ENCODE data around the gene PPEF1. TPM values are rescaled to one million over a fixed set of nuclear protein-coding genes. Genes with fewer than 3 reads are reported as not detected.
A peak's percentile ranks its signal among the peaks of the same experiment; 100 is the strongest.
"Not testable (repeated sequence)": the region's sequence is repeated elsewhere in the genome, so short reads cannot be mapped to it uniquely, and the experiment has no call there.

The PPEF1 gene
- total RNA-seq, 1 donor from 2014 or later = 0.78 TPM

- DNase-seq (ENCODE audit: low spot score in 2 of 2, unreplicated experiment in 2 of 2) = no peak
- H3K4me1 Mint-ChIP-seq = no peaks in the 10 kb centered on the region
- H3K36me3 Mint-ChIP-seq = peaks cover 2% of the 10 kb centered on the region
- H3K27ac Mint-ChIP-seq = no peak overlapping the region
- peaks cover 35% of the 10 kb centered on the region for H3K9me3 Mint-ChIP-seq
- H3K4me3 Mint-ChIP-seq = no peak overlapping the region
- TF ChIP-seq, protein P1, sequence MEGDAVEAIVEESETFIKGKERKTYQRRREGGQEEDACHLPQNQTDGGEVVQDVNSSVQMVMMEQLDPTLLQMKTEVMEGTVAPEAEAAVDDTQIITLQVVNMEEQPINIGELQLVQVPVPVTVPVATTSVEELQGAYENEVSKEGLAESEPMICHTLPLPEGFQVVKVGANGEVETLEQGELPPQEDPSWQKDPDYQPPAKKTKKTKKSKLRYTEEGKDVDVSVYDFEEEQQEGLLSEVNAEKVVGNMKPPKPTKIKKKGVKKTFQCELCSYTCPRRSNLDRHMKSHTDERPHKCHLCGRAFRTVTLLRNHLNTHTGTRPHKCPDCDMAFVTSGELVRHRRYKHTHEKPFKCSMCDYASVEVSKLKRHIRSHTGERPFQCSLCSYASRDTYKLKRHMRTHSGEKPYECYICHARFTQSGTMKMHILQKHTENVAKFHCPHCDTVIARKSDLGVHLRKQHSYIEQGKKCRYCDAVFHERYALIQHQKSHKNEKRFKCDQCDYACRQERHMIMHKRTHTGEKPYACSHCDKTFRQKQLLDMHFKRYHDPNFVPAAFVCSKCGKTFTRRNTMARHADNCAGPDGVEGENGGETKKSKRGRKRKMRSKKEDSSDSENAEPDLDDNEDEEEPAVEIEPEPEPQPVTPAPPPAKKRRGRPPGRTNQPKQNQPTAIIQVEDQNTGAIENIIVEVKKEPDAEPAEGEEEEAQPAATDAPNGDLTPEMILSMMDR (IDR thresholded peaks at IDR 0.05; ENCODE audit: unreplicated experiment) = no peak
- no peaks in the 10 kb centered on the region for H3K27me3 Mint-ChIP-seq (ENCODE audit: low read depth)
Observed at GRCh38 chrX:18810416-18810815, 103.0 kb downstream of the PPEF1 start.

DNA sequence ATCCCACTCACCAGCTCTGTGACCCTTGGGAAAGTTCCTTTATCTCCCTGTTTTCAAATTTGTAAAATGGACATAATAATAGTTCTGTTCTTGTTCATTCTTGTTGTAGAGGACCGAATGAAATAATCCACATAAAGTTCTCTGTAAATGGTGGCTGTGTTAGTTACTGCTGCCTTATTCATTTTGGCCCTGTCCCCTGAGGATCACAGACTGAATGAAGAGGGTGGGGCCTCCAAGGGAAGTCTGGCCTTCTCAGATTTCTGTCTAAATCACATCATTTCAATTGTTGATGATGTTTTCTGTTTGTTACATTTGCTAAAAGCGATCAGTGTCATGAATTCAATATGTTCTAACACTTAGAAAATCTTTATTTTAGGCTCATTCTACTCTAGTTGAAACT lies 117.9 kb downstream of the PPEF1 start:
- peaks cover 33% of the 10 kb centered on the region for H3K9me3 Mint-ChIP-seq
- peaks cover 1% of the 10 kb centered on the region for H3K4me1 Mint-ChIP-seq
- DNase-seq (ENCODE audit: low spot score in 2 of 2, unreplicated experiment in 2 of 2) = no peak
- H3K36me3 Mint-ChIP-seq = no peaks in the 10 kb centered on the region
- H3K27ac Mint-ChIP-seq = no peak overlapping the region
- no peak overlapping the region for H3K4me3 Mint-ChIP-seq
- no peaks in the 10 kb centered on the region for H3K27me3 Mint-ChIP-seq (ENCODE audit: low read depth)
- TF ChIP-seq, protein P1 (IDR thresholded peaks at IDR 0.05; ENCODE audit: unreplicated experiment) = no peak

DNA sequence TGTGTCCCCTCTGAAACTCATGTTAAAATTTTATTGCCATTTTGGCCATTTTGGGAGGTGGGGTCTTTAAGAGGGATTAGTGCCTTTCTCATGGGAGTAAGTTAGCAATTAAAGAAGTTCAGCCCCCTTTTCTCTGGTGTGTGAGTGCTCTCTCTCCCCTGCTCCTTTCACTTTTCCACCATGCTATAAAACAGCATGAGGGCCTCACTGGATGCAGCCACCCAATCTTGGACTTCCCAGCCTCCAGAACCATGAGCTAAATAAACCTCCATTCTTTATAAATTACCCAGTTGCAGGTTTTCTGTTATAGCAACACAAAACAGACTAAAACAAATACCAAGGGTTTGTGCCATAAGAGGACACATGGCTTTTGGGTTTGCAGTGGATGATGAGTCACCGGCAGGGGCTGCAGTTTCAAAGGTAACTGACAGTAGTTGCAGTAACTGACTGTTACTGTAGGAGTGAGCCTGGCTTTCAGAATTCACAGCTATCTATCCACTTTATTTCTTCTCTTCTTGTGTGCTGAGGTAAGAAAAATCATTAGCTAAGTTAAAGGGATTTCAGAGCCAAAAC lies 121.5 kb downstream of the PPEF1 start:
- H3K36me3 Mint-ChIP-seq = no peaks in the 10 kb centered on the region
- H3K27ac Mint-ChIP-seq = no peak overlapping the region
- TF ChIP-seq, protein P1 (IDR thresholded peaks at IDR 0.05; ENCODE audit: unreplicated experiment) = no peak
- H3K4me1 Mint-ChIP-seq = peaks cover 2% of the 10 kb centered on the region
- H3K9me3 Mint-ChIP-seq = peaks cover 34% of the 10 kb centered on the region
- H3K27me3 Mint-ChIP-seq (ENCODE audit: low read depth) = no peaks in the 10 kb centered on the region
- no peak for DNase-seq (ENCODE audit: low spot score in 2 of 2, unreplicated experiment in 2 of 2)
- H3K4me3 Mint-ChIP-seq = no peak overlapping the region

GRCh38 chrX:18833071-18833731 lies 125.8 kb downstream of the PPEF1 start:
- Mint-ChIP-seq H3K27ac (no peak overlapping the region), H3K27me3 (ENCODE audit: low read depth) (no peaks in the 10 kb centered on the region), H3K36me3 (no peaks in the 10 kb centered on the region), H3K4me3 (no peak overlapping the region), H3K9me3 (peaks cover 31% of the 10 kb centered on the region), H3K4me1 (peaks cover 2% of the 10 kb centered on the region)
- TF ChIP-seq, protein P1 (IDR thresholded peaks at IDR 0.05; ENCODE audit: unreplicated experiment) = no peak
- DNase-seq (ENCODE audit: low spot score in 2 of 2, unreplicated experiment in 2 of 2) = no peak

DNA sequence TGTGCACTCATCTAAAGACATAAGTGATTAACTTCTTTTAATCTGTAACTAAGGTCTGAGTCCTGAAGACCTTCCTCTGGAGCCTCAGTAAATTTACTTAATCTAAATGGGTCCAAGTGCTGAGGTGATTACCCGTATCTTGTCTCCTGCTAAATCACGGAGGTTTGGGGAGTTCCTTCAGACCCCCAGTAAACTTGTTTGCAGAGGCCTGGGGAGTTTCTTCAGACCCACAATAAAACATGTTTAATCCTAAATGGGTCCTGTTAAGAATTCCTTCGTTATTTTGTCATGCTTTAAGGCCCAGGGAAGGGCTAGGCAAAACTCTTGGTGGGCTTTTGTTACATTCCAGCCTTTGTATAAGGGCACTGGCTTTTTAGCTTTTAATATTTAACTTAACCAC lies 140.5 kb downstream of the PPEF1 start:
- not testable (repeated sequence) for H3K4me3 Mint-ChIP-seq; H3K36me3 Mint-ChIP-seq; DNase-seq (ENCODE audit: low spot score in 2 of 2, unreplicated experiment in 2 of 2); H3K27me3 Mint-ChIP-seq (ENCODE audit: low read depth); H3K4me1 Mint-ChIP-seq
- peaks cover 56% of the 10 kb centered on the region for H3K9me3 Mint-ChIP-seq
- H3K27ac Mint-ChIP-seq = peak overlapping the region; percentile 37

- Mint-ChIP-seq H3K27me3 (ENCODE audit: low read depth) (no peaks in the 10 kb centered on the region), H3K4me3 (no peak overlapping the region), H3K36me3 (no peaks in the 10 kb centered on the region), H3K9me3 (peaks cover 40% of the 10 kb centered on the region), H3K27ac (no peak overlapping the region), H3K4me1 (no peaks in the 10 kb centered on the region)
- TF ChIP-seq, protein P1 (IDR thresholded peaks at IDR 0.05; ENCODE audit: unreplicated experiment) = no peak
- DNase-seq (ENCODE audit: low spot score in 2 of 2, unreplicated experiment in 2 of 2) = no peak
Observed at GRCh38 chrX:18855919-18856644, 148.6 kb downstream of the PPEF1 start.
